ENCODE results near the gene KYAT1. TPM values are rescaled to one million over a fixed set of nuclear protein-coding genes. Genes with fewer than 3 reads are reported as not detected.

The KYAT1 gene
- total and polyA plus RNA-seq, 2 of the 13 experiments (the other 11 are each of a cell fraction or from before 2014, with no cell fraction given) = 9.2 to 46.5 TPM

DNA sequence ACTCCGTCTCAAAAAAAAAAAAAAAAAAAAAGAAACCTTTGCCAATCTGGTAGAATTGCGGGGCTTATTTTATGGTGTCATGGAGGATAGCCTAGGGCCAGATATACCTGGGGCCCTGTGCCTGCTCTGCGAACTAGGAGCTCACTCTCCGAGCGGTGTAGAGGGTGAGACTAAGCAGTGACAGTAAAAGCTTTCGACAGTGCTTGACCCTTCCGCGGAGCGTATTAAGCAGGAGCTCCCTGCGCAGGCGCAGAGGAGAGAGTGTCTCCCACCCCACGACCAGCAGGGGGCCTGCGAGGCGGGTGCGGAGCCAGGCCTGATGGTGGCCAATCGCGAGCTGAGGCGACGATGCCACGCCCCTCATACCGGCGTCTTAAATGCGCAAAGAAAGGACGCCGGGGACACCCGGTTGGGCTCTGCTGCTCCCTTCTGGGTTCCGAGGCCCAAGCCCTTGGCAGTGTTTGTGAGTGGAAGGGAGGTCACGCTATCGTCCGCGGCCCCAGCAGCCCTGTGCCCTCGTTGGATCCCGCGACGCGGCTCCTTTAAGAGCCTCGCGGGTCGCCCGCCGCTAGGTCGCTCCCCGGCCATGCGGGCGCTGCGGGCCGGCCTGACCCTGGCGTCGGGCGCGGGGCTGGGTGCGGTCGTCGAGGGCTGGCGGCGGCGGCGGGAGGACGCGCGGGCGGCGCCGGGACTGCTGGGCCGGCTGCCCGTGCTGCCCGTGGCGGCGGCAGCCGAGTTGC lies 63.5 kb downstream of the KYAT1 start, which contains the start of gene ENDOG (continued):
- TF ChIP-seq, protein P1, sequence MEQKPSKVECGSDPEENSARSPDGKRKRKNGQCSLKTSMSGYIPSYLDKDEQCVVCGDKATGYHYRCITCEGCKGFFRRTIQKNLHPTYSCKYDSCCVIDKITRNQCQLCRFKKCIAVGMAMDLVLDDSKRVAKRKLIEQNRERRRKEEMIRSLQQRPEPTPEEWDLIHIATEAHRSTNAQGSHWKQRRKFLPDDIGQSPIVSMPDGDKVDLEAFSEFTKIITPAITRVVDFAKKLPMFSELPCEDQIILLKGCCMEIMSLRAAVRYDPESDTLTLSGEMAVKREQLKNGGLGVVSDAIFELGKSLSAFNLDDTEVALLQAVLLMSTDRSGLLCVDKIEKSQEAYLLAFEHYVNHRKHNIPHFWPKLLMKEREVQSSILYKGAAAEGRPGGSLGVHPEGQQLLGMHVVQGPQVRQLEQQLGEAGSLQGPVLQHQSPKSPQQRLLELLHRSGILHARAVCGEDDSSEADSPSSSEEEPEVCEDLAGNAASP (CRISPR knock-in tag; IDR thresholded peaks at IDR 0.05; ENCODE audit: borderline replicate concordance) = no peak
- TF ChIP-seq, protein P2, sequence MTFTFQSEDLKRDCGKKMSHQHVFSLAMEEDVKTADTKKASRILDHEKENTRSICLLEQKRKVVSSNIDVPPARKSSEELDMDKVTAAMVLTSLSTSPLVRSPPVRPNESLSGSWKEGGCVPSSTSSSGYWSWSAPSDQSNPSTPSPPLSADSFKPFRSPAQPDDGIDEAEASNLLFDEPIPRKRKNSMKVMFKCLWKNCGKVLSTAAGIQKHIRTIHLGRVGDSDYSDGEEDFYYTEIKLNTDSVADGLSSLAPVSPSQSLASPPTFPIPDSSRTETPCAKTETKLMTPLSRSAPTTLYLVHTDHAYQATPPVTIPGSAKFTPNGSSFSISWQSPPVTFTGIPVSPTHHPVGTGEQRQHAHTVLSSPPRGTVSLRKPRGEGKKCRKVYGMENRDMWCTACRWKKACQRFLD (CRISPR knock-in tag; IDR thresholded peaks at IDR 0.05; ENCODE audit: borderline replicate concordance) = 0 out of 2 replicates have a peak, but pooled peaks have one; percentile 8
- no peak for TF ChIP-seq U2AF1 (optimal IDR thresholded peaks at IDR 0.05; ENCODE audit: low read depth, low read length)
- no peak for TF ChIP-seq ZSCAN30 (CRISPR knock-in tag; IDR thresholded peaks at IDR 0.05)
- TF ChIP-seq THYN1 (CRISPR knock-in tag; IDR thresholded peaks at IDR 0.05; ENCODE audit: borderline replicate concordance, low read depth) = no peak
- TF ChIP-seq ZBTB25 (CRISPR knock-in tag; IDR thresholded peaks at IDR 0.05) = no peak
- TF ChIP-seq KAT2B (IDR thresholded peaks at IDR 0.05; ENCODE audit: borderline replicate concordance, low read depth, low read length) = no peak
- no peak for TF ChIP-seq SRSF1 (optimal IDR thresholded peaks at IDR 0.05; ENCODE audit: low read depth, low read length)
- TF ChIP-seq BCL6 (CRISPR knock-in tag; IDR thresholded peaks at IDR 0.05) = peak; percentile 54; the same call in 1 of the 2 replicates
- TF ChIP-seq ZNF776 (CRISPR knock-in tag; IDR thresholded peaks at IDR 0.05) = peak; percentile 26; the same call in 1 of the 2 replicates
- TF ChIP-seq, protein P3, sequence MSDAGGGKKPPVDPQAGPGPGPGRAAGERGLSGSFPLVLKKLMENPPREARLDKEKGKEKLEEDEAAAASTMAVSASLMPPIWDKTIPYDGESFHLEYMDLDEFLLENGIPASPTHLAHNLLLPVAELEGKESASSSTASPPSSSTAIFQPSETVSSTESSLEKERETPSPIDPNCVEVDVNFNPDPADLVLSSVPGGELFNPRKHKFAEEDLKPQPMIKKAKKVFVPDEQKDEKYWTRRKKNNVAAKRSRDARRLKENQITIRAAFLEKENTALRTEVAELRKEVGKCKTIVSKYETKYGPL (CRISPR knock-in tag; IDR thresholded peaks at IDR 0.05) = no peak
- no peak for TF ChIP-seq ZFP37 (CRISPR knock-in tag; IDR thresholded peaks at IDR 0.05; ENCODE audit: borderline replicate concordance)
- no peak for TF ChIP-seq PBX3 (CRISPR knock-in tag; IDR thresholded peaks at IDR 0.05; ENCODE audit: borderline replicate concordance)
- no peak for TF ChIP-seq FLYWCH1 (CRISPR knock-in tag; IDR thresholded peaks at IDR 0.05)
- TF ChIP-seq, protein P4, sequence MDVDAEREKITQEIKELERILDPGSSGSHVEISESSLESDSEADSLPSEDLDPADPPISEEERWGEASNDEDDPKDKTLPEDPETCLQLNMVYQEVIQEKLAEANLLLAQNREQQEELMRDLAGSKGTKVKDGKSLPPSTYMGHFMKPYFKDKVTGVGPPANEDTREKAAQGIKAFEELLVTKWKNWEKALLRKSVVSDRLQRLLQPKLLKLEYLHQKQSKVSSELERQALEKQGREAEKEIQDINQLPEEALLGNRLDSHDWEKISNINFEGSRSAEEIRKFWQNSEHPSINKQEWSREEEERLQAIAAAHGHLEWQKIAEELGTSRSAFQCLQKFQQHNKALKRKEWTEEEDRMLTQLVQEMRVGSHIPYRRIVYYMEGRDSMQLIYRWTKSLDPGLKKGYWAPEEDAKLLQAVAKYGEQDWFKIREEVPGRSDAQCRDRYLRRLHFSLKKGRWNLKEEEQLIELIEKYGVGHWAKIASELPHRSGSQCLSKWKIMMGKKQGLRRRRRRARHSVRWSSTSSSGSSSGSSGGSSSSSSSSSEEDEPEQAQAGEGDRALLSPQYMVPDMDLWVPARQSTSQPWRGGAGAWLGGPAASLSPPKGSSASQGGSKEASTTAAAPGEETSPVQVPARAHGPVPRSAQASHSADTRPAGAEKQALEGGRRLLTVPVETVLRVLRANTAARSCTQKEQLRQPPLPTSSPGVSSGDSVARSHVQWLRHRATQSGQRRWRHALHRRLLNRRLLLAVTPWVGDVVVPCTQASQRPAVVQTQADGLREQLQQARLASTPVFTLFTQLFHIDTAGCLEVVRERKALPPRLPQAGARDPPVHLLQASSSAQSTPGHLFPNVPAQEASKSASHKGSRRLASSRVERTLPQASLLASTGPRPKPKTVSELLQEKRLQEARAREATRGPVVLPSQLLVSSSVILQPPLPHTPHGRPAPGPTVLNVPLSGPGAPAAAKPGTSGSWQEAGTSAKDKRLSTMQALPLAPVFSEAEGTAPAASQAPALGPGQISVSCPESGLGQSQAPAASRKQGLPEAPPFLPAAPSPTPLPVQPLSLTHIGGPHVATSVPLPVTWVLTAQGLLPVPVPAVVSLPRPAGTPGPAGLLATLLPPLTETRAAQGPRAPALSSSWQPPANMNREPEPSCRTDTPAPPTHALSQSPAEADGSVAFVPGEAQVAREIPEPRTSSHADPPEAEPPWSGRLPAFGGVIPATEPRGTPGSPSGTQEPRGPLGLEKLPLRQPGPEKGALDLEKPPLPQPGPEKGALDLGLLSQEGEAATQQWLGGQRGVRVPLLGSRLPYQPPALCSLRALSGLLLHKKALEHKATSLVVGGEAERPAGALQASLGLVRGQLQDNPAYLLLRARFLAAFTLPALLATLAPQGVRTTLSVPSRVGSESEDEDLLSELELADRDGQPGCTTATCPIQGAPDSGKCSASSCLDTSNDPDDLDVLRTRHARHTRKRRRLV (CRISPR knock-in tag; IDR thresholded peaks at IDR 0.05) = no peak
- no peak for TF ChIP-seq PAF1 (CRISPR knock-in tag; IDR thresholded peaks at IDR 0.05)
- TF ChIP-seq CCAR2 (optimal IDR thresholded peaks at IDR 0.05; ENCODE audit: low read depth, low read length) = no peak
- no peak for TF ChIP-seq POLR2AphosphoS2 (IDR thresholded peaks at IDR 0.05; ENCODE audit: low read depth, low read length)
